HG03066 (cell line): ENCODE measurements around the gene CLASRP.
"Not testable (repeated sequence)": the region's sequence is repeated elsewhere in the genome, so short reads cannot be mapped to it uniquely, and the experiment has no call there.

ENCODE experiments used
- ATAC-seq: cut with Tn5 transposase; IDR thresholded peaks from one replicate; pipeline ENCODE4 v1.9.1; 2021; ENCODE audit warnings: low read depth; ENCODE audit not compliant: unreplicated experiment

CLASRP gene

DNA sequence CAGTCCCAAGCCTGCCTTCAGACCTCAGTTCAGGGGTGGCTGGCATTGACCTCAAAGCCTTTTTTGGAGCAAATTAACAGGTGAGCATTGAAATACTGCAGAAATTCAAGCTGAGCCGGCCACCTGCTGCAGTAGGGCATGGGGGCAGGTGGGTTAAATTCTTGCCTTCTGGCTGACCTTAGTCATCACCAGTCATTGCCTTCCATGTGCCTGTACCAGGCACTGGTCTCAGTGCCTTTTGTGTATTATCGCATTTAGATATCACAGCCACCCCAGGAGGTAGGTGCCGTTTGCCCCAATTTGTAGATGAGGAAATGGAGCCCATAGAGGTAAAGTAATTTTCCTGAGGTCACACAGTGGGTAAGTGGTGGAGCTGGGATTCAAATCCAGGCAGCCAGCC is 61.4 kb downstream of the CLASRP start:
- no peak for ATAC-seq

DNA sequence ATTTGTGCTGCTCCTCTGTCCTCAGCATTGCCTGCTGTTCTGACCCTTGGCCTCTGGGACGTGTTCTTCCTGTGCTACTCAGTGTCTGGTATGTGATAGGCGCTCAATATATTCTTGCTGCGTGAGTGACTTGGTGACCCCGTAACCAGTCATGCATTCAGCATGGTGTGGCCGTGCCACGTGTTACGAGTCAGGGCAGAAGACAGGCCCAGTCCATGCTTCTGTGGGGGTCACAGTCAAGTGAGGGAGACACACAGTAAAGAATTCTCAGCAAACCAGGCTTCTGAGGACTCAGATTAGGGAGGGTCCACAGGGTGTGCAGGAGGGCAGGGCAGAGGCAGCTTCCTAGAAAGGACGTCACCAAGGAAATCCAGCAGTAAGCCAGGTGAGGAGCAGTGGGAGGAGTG is 62.0 kb downstream of the CLASRP start:
- no peak for ATAC-seq

DNA sequence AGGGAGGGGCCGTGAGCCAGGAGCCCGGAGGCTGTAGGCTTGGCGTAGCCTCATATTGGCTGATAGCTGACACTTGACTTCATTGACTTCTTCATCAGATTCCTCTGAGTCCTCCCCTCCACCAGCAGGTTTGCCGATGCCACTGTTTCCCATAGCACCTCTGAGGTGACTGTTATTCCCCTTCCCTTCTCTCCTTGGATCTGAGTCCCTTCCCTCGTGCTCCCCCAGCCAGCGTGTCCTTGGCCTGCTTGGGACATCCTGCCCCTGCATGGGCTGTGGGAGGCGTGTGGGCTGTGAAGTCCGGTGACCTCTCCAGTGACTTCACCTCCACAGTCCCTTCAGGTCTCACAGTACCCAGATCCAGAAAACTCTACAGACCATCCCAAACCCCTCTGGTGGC is 63.0 kb downstream of the CLASRP start:
- ATAC-seq = no peak

DNA sequence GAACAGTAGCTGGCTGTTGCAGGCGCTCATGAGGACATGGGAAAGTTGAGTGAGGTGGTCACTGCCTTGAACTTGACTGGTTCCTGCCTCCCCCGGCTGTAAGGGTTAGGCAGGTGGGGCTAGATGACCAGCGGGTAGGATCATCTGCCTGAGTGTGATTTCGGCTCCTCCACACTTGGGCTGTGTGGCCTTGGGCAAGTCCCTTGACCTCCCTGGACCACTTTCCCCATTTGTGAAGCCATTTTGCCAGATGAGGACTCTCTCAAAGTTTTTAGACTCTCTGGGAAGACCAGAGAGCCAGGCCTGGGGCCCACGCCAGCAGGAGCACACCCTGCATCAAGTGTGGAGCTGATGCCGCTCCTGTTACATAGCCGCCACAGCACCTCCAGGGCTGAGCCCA is 63.6 kb downstream of the CLASRP start:
- ATAC-seq = no peak

DNA sequence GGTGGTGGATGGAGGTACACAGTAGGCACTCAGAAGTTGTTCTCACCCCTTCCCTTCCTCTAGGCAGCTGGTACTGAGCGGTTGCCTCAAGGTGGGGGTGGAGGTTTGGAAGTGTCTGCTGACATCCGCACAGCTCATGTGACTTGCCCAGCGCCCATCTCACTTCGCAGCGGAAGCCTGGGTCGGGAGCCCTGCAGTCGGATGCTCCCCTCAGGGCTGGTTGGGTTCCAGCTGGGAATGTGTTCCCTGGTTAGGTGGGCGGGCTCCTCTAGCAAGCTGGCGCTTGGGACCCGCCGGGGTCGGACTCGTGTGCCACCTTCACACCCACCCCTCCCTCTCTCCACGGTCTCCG is 64.3 kb downstream of the CLASRP start:
- no peak for ATAC-seq

GRCh38 chr19:45103508-45104319 is 64.9 kb downstream of the CLASRP start:
- ATAC-seq = no peak

GRCh38 chr19:45104658-45105349 is 66.0 kb downstream of the CLASRP start:
- ATAC-seq = no peak

DNA sequence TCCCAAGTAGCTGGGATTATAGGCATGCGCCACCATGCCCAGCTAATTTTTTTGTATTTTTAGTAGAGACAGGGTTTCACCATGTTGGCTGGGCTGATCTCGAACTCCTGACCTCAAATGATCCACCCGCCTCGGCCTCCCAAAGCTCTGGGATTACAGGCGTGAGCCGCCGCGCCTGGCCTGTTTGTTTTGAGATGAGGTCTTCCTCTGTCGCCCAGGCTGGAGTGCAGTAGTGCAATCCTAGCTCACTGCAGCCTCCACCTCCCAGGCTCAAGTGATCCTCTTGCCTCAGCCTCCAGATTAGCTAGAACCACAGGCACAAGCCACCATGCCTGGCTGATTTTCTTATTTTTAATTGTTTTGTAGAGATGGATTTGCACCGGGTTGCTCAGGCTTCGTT is 67.5 kb downstream of the CLASRP start:
- ATAC-seq = not testable (repeated sequence)

DNA sequence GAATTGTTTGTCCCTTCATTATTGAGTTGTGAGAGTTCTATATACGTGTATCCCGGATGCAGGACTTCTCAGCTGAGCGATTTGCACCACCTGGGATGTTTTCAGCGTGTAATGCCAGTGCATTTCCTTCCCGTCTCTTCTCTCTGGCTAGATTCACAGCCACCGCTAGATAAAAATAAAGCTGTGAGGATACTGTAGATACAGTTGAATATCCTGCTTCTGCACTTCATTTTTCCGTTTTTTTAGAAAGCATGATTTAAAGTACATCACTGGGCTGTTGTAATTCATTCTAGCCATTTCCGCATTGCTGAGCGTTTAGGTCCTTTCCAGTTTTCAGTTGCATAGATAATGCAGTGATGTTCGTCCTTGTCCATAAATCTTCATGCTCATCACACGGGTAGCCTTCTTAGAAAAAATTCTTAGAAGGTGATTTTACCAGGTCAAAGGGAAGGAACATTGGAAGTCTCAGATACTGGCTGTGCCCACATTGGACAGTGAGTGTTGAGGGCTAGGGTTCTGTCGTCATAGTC is 68.8 kb downstream of the CLASRP start:
- ATAC-seq = no peak

GRCh38 chr19:45110851-45111266 is 72.0 kb downstream of the CLASRP start:
- ATAC-seq = no peak

DNA sequence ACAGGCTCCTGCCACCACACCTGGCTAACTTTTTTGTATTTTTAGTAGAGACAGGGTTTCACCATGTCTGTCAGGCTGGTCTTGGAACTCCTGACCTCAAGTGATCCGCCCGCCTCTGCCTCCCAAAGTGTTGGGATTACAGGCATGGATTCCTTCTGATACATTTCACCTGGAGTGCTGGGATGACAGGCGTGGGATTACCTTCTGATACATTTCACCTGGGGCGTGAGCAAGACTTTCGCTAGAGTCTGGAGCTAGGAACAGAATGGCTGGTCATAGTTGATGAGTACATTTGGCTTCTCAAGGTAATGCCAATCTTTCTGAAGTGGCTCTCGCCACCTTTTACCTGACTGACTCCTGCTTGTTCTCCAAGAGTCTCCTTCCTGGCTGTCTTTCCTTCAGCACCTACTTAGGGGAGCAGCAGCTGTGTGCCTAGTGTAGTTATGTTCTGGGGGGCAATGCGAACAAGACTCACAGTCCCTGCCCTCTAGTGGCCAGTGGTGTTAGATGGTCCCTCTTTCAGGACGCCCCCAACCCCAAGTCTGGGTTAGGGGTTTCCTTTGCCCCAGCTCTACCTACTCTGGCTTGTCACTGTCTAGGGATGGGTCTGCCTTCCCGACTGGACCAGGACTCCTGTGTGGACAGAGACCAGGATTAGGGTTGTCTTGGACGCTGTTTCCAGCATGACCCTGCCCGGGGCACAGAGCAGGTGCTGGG is 73.4 kb downstream of the CLASRP start:
- ATAC-seq = no peak

DNA sequence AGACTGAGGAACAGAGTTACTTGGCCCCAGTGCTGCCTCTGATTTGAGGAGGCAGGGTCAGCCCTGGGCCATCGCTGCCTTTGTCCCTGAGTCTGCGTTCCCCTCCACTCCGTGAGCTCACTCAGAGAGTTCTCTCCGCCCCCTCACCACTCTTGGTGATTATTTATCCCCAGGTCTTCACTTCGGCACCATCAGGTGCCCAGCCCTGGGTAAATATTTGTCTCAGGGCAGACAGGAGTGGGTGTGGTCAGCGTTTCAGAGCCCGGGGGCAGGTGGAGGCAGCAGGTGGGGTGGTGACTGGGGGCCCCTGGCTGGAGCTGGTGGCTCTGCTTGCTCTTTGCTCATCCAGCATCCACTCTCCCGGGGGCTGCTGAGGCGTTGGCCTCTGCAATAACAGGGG is 74.8 kb downstream of the CLASRP start:
- ATAC-seq = no peak

GRCh38 chr19:45114116-45114515 is 75.3 kb downstream of the CLASRP start:
- ATAC-seq = no peak

- ATAC-seq = no peak
These were observed 77.2 kb downstream of the CLASRP start for GRCh38 chr19:45115809-45116615.

- no peak for ATAC-seq
These were observed 78.3 kb downstream of the CLASRP start for GRCh38 chr19:45117167-45117594.

DNA sequence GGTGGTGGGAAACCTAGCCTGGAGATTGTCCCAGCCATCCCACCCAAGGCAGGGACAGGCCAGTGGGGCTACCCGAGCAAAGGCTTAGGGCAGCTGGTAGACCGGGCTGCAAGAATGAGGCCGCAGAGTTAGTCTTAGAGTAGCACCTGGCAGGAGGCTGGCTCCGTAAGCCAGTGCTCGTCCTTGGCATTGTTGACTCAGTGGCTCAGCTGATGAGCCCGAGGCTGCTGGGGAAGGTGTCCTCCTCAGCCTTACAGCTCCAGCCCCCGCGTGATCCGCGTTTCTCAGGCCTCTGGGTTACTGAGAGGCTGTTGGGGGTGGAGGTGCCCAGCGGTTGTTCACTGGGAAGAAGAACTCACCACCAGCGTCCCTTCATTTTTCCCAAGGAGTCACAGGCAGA is 78.8 kb downstream of the CLASRP start:
- ATAC-seq = no peak

DNA sequence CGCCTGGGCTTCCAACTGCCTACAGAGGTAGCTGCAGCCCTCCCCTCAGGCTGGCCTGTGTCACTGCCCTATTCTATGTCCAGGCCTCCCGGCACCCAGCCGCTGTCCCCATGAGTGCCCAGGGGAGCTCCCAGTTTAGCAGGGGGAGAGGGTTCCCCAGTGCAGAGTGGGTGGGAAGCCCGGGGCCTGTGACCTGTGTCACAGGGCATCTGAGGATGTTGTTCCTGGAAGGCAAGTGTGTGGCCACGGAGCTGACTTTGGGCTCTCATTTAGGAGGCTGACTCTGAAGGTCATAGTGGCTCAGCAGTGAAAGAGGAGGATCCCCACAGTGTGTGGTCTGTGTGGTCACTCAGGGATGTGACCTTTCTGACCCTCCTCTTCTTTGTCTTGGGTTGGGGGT is 79.3 kb downstream of the CLASRP start:
- no peak for ATAC-seq

DNA sequence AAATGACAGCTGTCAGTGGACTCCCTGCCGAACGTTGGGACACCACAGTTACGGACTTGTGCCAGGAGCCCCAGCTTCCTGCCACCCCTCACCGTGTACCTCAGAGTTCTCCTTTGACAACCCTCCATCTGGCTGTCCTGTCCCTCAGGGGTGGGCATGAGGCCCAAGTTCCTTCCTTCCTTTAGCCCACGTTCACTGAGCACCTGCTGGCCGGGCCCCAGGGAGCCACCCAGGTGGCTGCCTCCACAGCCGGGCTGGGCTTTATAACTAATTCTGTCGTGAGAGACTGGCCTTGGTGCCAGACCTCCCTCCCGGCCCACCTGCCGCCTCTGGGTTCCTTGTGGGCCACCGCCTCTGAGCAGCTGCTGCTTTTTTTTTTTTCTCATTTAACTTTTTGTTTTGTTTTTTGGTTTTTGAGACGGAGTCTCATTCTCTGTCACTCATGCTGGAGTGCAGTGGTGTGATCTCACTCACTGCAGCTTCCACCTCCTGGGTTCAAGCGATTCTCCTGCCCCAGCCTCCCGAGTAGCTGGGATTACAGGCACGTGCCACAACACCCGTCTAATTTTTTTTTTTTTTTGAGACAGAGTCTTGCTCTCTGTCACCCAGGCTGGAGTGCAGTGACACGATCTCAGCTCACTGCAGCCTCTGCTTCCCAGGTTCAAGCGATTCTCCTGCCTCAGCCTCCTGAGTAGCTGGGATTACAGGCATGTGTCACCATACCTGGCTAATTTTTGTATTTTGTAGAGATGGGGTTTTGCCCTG is 79.9 kb downstream of the CLASRP start:
- not testable (repeated sequence) for ATAC-seq

DNA sequence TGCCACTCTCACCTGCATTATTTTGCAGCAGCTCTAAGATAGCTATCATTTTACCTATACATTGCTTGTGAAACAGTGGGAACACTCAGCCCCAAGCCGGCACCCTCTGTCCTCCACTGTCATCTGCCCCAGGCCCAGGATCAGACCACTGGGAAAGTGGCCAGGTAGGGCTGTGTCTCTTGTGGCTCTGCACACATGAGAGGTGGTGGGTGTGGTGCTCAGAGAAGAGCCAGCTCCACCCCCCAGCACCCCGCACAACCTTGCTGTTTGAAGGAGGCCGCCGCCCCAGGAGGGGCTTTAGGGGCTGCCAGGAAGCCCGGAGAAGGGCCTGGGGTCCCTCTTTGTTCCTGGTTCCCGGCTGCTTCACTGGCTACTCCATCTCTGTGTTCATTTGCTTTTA is 80.7 kb downstream of the CLASRP start:
- no peak for ATAC-seq
